HG03378 (cell line): ENCODE results near the gene COL1A1.
A peak's percentile ranks its signal among the peaks of the same experiment; 100 is the strongest.

Experiments
- ATAC-seq: cut with Tn5 transposase; IDR thresholded peaks from one replicate; pipeline ENCODE4 v1.9.1; 2021; ENCODE audit warnings: mild to moderate bottlenecking, moderate library complexity; ENCODE audit not compliant: unreplicated experiment

Gene COL1A1

GRCh38 chr17:50200457-50201275, 765 bp downstream of the COL1A1 start:
- peak; percentile 54 for ATAC-seq

DNA sequence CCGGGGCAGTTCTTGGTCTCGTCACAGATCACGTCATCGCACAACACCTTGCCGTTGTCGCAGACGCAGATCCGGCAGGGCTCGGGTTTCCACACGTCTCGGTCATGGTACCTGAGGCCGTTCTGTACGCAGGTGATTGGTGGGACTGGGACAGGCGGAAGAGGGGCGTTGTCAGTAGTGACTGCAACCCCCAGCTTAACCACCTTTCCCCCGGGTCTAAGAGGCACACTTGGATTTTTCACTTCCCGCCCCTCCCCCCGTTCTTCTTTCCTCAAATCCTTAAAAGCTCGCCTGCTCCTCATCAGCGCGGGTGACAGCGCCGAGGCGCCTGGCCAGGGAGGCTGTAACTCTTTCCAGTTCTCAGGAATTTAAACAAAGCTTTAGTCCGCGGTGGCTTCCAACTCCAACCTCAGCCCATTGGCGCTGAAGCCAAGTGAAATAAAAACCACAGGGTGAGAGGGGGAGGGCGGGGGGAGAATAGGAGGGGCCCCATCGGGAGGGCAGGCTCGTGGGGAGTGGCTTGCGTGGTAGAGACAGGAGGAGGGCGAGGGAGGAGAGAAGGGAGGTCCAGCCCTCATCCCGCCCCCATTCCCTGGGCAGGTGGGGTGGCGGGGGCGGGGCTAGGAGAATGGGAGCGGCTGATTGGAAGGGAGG, 1.5 kb downstream of the COL1A1 start:
- ATAC-seq: peak; percentile 29

- ATAC-seq: no peak
These were observed 2.1 kb downstream of the COL1A1 start for GRCh38 chr17:50199211-50199802.

DNA sequence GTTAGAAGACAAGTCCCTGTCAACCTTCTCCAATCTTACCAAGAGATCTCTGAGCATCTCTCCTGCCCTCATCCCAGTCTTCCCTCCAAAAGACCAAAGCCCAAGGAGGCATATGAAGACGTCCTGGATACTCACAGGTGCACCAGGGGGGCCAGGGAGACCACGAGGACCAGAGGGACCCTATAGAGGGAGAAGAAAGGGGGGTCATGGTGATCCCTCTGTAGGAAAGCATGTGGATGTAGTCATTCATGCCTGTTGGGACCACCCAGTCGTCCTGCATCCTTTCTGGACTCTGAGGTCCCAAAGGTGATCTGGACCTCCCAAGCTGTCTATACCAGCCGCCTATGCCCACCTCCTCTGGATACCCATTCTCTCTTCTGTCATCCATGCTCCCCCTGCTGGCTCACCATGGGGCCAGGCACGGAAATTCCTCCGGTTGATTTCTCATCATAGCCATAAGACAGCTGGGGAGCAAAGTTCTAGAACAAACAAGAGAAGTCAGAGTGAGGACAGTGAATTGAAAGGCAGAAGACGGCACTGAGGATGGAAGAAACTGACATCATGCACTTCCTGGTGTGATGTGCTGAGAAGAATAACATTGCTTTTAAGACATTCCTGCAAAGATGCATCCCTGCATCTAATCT, 3.3 kb downstream of the COL1A1 start:
- ATAC-seq: no peak

DNA sequence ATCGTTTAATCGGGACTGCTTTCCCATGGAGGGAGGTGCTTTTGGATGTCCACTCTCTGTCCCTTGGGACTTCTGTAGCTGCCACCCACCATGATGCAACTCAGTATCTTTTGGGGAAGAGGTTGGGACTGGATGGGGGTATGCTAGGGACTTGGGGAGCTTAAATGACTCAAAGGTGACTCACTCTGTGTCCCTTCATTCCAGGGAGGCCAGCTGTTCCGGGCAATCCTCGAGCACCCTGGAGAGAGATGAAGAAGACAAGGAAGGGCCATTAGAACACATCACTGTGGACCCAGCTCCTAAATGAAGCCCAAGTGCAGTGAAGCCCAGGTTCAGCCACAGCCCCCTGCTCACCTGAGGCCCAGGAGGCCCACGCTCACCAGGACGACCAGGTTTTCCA, 4.6 kb downstream of the COL1A1 start:
- ATAC-seq: no peak

GRCh38 chr17:50196036-50196435, 5.4 kb downstream of the COL1A1 start:
- no peak for ATAC-seq

GRCh38 chr17:50194934-50195865, 6.2 kb downstream of the COL1A1 start:
- ATAC-seq: no peak

GRCh38 chr17:50194140-50194933, 7.1 kb downstream of the COL1A1 start:
- ATAC-seq: no peak

- ATAC-seq: no peak
These were observed 8.7 kb downstream of the COL1A1 start for GRCh38 chr17:50192618-50193291.

DNA sequence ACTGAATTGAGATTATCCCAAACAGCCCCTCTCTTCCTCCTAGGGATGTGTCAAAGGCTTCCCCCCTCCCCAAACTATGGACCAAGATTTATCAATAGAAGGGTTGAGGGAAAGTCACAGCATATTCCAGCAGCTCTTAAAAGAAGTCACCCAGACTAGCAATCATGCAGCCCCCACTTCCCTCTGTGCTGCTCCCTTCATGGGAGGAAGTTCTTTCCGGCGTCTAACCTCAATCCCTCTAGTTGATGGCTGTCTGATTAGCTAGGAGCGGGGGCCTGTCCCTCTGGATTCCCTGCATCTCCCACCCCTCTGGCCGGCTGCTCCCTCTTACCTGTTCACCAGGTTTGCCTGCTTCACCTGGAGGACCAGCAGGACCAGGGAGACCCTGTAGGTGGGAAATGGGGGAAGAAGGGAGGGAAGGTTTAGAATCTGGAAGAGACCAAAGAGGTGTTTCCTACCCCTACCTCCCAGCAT, 9.2 kb downstream of the COL1A1 start:
- ATAC-seq: no peak

DNA sequence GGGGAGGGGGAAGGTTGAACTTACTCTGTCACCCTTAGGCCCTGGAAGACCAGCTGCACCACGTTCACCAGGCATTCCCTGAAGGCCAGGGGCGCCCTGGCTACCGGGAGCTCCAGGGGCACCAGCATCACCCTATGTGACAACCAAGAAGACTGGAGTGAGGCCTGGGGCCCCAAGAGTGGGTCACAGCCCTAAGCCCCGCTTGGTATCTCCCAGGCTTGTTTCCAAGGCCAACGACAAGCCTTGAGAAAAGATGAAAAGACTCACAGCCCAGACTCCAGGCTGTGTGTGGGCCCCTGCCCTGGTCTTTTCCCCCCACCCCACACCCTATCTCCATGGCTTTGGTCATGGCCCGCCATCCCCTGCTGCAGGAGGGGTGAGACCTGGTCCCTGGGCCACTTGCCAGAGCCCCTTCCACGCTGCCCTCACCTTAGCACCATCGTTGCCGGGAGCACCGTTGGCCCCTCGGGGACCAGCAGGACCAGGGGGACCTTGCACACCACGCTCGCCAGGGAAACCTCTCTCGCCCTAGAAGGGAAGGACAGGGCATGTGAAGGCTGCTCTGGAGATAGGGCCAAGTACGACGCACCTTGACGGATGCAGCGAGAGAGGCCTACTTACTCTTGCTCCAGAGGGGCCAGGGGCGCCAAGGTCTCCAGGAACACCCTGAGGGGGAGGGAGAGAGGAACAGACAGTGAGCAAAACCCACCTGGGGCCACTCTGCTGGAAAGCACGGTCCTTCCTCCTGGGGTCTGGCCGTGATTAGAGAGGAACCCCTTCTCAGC, 9.9 kb downstream of the COL1A1 start:
- no peak for ATAC-seq

- ATAC-seq: no peak
These were observed 10.7 kb downstream of the COL1A1 start for GRCh38 chr17:50190603-50191358.

DNA sequence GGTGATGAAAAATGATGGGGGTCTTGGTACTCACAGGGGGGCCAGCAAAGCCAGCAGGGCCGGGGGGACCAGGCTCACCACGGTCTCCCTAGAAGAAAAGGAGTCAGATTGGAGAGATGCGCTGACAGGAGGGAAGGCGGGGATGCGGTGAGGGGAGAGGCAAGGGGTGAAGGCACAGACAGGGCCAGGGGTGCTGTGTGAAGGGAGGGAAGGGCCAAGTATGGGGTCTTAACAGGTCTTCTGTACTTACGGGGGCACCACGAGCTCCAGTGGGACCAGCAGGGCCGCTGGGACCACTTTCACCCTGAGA, 11.2 kb downstream of the COL1A1 start:
- no peak for ATAC-seq

DNA sequence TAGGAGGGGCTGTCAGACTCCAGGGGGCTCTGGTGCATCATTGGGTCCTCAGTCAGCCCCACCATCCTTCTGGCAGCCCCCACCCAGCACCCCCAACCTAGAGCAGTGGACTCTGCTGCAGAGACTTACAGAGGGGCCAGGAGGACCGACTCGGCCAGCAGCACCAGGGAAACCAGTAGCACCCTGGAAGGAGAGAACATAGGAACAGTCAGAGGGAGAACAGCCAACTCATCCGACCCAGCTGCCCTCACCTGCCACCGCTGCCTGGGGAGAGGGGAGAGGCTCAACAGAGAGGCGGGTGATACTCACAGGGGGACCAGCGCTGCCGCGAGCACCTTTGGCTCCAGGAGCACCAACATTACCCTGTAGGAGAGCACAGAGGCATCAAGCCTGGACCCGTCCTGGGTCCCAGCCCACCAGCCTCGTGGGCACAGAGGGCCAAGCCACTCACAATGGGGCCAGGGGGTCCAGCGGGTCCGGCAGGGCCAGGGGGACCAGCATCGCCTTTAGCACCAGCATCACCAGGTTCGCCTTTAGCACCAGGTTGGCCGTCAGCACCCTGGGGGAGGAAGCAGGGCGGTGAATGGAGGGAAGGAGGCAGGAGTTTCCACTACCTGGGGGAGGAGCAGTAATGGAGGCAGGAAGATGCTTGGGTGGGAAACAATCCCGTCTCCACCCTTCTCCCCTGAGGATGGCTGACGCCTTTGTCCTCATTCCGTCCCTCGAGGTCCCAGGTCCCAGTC, 11.7 kb downstream of the COL1A1 start:
- ATAC-seq: no peak

DNA sequence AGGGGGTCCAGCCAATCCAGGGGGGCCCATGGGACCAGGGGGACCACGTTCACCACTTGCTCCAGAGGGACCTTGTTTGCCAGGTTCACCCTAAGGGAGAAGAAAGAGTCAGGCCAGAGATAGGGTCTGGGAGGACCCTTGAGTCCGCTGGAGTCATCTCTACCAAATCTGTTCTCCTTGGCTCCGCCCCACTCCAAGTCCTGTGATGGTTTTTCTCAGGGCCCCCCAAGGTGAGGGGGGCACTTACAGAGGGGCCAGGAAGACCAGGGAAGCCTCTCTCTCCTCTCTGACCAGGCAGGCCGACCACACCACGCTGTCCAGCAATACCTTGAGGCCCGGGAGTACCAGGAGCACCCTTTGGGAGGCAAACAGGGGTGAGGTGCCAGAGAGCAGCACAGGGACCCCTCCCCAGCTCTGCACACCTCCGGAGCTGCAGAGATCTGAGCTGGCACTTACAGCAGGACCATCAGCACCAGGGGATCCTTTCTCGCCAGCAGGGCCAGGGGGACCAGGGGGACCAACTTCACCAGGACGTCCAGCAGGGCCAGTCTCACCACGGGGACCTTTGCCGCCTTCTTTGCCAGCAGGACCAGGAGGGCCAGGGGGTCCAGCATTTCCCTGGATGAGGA, 12.4 kb downstream of the COL1A1 start:
- ATAC-seq: no peak

GRCh38 chr17:50188531-50188920, 12.9 kb downstream of the COL1A1 start:
- ATAC-seq: no peak
